Ovary (tissue), 9 donors: ENCODE data around the gene ATP5PB. TPM values are rescaled to one million over a fixed set of nuclear protein-coding genes. Genes with fewer than 3 reads are reported as not detected.

Source experiments
- DNase-seq, 5 donors: peaks; one replicate each; pipeline ENCODE4 v3.0.0-alpha.2; 2019 to 2020
- H3K27ac ChIP-seq, 2 donors: fragments of 200-600 bp; one replicate each; pipeline versions ENCODE4 v1.5.1 to v1.8.0; 2019 to 2022
- H3K27me3 ChIP-seq: fragments of 200-600 bp; one replicate; pipeline ENCODE4 v1.8.0; 2022
- H3K36me3 ChIP-seq: fragments of 200-600 bp; sonication (generic); one replicate; pipeline ENCODE4 v1.5.1; 2019
- H3K4me1 ChIP-seq: one replicate; pipeline ENCODE4 v1.8.1; 2013; ENCODE audit warnings: mild to moderate bottlenecking, moderate library complexity; ENCODE audit not compliant: insufficient read depth
- H3K4me3 ChIP-seq: fragments of 200-600 bp; sonication (generic); one replicate; pipeline ENCODE4 v1.5.1; 2017
- H3K9me3 ChIP-seq, 2 donors: fragments of 200-600 bp in 1 of 2; sonication (generic) in 1 of 2; one replicate each; pipeline versions ENCODE4 v1.5.1 to v1.8.1; 2013 to 2019; ENCODE audit warnings: mild to moderate bottlenecking in 1 of 2, moderate library complexity in 1 of 2
- EP300 ChIP-seq: sonication (generic); formaldehyde crosslinking; IDR thresholded peaks from one replicate; pipeline ENCODE4 v1.6.1; 2017; ENCODE audit warnings: antibody characterized with exemption
- POLR2A ChIP-seq: fragments of 450-650 bp; IDR thresholded peaks from one replicate; pipeline ENCODE4 v1.6.1; 2017; ENCODE audit warnings: antibody characterized with exemption, mild to moderate bottlenecking, moderate library complexity
- WGBS, 3 donors: extraction: QIAGEN DNeasy Blood & Tissue Kit in 1 of 3; methylation state at CpG; one replicate each; pipeline versions ENCODE4 v1.1.5 to v1.1.7; 2013 to 2017; 5-methylcytosine and 5-hydroxymethylcytosine counted together
- intact Hi-C, 4 donors: fragments of 100-400 bp; cut with DNase I; formaldehyde crosslinking; loops; one replicate each; pipeline versions ENCODE4 v1.11.0 to v1.15.1; 2022 to 2023
- polyA plus RNA-seq, 2 donors: library from polyadenylated mRNA; stranded (reverse); fragments of 200-250 nt in 1 of 2; fragments of 350-450 nt in 1 of 2; fragmentation: Illumina TruSeq in 1 of 2; extraction: RNeasy Lipid Tissue Mini Kit (QIAGEN cat#74804) in 1 of 2; gene quantifications; one replicate each; pipeline ENCODE4 v1.2.3, GENCODE V29; 2013 to 2014
- small RNA-seq: library from RNA; depleted of rRNA; stranded (forward); fragments of <200 nt; gene quantifications from one replicate; pipeline ENCODE3, GENCODE V24; 2016
- total RNA-seq, 7 donors: library from RNA; depleted of rRNA in 2 of 7; stranded (reverse); fragments of >200 nt in 2 of 7; fragmentation: NEBNext Ultra II Directional in 3 of 7; extraction: Animal tissue kit (Norgen Biotek cat#: 25700) in 3 of 7; gene quantifications; one replicate each; pipeline versions ENCODE4 v1.1.0 to v1.2.4, GENCODE V29; 2016 to 2023
- TF ChIP-seq, protein P1 (sequence below), 3 donors: fragments of 450-650 bp in 2 of 3; fragments of 200-600 bp in 1 of 3; IDR thresholded peaks; one replicate each; pipeline versions ENCODE4 v1.5.1 to v1.8.0; 2016 to 2022; ENCODE audit warnings: antibody characterized with exemption in 3 of 3, mild to moderate bottlenecking in 1 of 3
- donor health status: DM: no; HTN: no; CAD: no; lungs with moderate emphysema.
- donor health status: DM: no; HTN: no; CAD: no.
- donor health status: Bipolar disorder and iron deficiency.
- donor health status: DM: yes; HTN: yes; CAD: no.
- donor health status: DM: no; HTN: no; CAD: no.
- donor health status: DM: yes; HTN: yes; CAD: no.

Gene ATP5PB
- total and polyA plus RNA-seq, 9 donors: 125 to 277 (median 142) TPM

DNA sequence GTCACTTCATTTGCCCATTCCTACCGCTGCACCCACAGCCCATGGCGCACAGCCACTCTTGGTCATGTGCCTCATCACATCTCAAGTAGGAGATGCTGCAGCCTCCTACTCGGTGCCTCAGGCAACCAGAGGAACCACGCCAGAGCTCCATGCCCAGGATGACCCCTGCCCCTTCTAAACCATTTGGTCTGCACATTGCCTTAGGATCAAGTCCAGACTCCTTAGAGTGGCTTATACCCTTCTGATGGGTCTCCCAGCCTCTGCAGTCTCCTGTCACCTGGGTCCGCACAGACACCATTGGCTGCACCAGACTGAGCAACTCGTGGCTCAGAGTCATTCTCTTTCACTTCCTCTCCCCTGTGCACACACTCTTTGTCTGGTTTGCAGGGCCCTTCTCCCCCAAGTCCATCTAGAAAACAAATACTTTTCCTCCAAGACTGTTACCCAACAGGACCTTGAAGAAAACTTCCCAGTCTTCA, 56.4 kb downstream of the ATP5PB start:
- H3K4me1 ChIP-seq: peaks cover 8% of the 10 kb centered on the region
- TF ChIP-seq EP300 (no peak), POLR2A (no peak)
- TF ChIP-seq, protein P1, sequence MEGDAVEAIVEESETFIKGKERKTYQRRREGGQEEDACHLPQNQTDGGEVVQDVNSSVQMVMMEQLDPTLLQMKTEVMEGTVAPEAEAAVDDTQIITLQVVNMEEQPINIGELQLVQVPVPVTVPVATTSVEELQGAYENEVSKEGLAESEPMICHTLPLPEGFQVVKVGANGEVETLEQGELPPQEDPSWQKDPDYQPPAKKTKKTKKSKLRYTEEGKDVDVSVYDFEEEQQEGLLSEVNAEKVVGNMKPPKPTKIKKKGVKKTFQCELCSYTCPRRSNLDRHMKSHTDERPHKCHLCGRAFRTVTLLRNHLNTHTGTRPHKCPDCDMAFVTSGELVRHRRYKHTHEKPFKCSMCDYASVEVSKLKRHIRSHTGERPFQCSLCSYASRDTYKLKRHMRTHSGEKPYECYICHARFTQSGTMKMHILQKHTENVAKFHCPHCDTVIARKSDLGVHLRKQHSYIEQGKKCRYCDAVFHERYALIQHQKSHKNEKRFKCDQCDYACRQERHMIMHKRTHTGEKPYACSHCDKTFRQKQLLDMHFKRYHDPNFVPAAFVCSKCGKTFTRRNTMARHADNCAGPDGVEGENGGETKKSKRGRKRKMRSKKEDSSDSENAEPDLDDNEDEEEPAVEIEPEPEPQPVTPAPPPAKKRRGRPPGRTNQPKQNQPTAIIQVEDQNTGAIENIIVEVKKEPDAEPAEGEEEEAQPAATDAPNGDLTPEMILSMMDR (IDR thresholded peaks at IDR 0.05): no peak
- H3K4me3 ChIP-seq: no peak overlapping the region
- no peaks in the 10 kb centered on the region for H3K27me3 ChIP-seq
- H3K27ac ChIP-seq: no peak overlapping the region
- no peaks in the 10 kb centered on the region for H3K36me3 ChIP-seq
- intact Hi-C loops: loop anchor here (5.0 to 10.0 kb wide), 4 partner anchors 147 to 252 kb away; partner anchors contain the start of gene DDX20 (in 2 of the 4)
- no peaks in the 10 kb centered on the region for H3K9me3 ChIP-seq
- 86 to 90% (median 88%) methylated on average over 6 of the region's 6 CpGs for WGBS, 3 donors
- DNase-seq: no peak

DNA sequence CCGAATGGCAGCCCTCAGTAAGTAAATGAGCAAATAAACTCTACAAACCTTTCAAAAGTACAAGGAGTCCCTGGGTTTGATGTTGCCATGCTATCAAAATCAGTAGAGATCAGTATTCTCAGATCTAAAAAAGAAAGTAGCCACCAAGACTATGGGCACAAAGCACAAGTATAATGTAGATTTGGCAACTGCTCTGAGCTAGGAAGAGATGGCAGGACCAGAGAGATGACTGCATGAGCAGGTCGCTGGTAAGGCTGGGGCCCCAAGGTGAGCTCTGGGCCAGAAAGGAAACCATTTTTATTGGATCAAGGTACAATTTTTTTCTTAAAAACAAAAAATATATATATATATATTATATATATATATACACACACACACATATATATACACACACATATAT, 57.3 kb downstream of the ATP5PB start:
- DNase-seq: no peak
- H3K27me3 ChIP-seq: no peaks in the 10 kb centered on the region
- no peaks in the 10 kb centered on the region for H3K9me3 ChIP-seq
- no peaks in the 10 kb centered on the region for H3K36me3 ChIP-seq
- WGBS, 3 donors: 47 to 48% (median 48%) methylated on average over 2 of the region's 2 CpGs
- H3K4me3 ChIP-seq: no peak overlapping the region
- TF ChIP-seq, protein P1 (IDR thresholded peaks at IDR 0.05): no peak
- no peak for TF ChIP-seq EP300
- no peak for TF ChIP-seq POLR2A
- intact Hi-C loops: loop anchor here (5.0 to 10.0 kb wide), 4 partner anchors 146 to 251 kb away; partner anchors contain the start of gene DDX20 (in 2 of the 4)
- peaks cover 8% of the 10 kb centered on the region for H3K4me1 ChIP-seq
- no peak overlapping the region for H3K27ac ChIP-seq

DNA sequence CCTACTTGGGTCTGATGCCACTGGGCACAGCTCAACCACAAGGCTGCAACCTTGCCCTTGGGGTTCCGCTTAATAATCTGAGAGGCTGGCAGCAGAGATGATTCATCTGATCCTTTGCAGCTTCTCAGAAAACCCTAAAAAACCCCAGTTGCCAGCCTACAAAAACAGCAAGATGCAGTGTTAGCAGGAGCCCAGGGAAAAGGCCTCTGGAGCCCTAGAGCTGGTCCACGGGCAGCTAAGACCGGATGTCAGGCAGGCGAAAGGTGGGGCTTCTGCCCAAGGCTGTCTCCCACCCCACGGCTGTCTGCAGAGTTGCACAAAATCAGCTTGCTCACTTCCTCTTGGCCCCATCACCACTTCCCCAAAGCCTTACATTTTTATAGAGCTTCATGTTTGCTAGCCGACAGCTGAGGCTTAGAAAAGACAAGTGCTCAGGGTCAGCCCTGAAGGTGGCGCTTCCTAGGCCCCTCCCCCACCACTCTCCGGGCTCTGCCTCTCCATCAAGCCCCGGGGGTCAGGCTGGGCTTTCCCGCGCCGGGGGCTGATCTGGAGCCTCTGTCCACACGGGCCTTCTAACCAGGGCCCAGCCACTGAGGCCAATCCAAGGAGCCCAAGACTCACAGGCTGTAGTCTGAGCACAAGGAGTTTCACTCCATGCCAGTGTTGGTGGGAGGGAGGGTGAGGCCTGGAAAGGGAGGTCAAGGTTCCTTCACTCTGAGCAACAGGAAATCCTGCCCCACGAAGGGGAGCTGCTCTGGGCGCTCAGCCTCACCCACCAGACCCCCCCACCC, 58.3 kb downstream of the ATP5PB start:
- H3K4me3 ChIP-seq: peak overlapping the region; percentile 25
- WGBS, 3 donors: 6 to 7% (median 6%) methylated on average over 15 of the region's 15 CpGs
- DNase-seq: peak in 4 of 5 donors; percentile 70 to 81 (median 74)
- intact Hi-C loops: loop anchor here (5.0 to 10.0 kb wide), 4 partner anchors 145 to 250 kb away; partner anchors contain the start of gene DDX20 (in 2 of the 4)
- no peaks in the 10 kb centered on the region for H3K27me3 ChIP-seq
- peaks cover 8% of the 10 kb centered on the region for H3K4me1 ChIP-seq
- no peaks in the 10 kb centered on the region for H3K36me3 ChIP-seq
- H3K9me3 ChIP-seq: no peaks in the 10 kb centered on the region
- peak overlapping the region; percentile 93 to 96 for H3K27ac ChIP-seq
- TF ChIP-seq, protein P1 (IDR thresholded peaks at IDR 0.05): no peak
- TF ChIP-seq EP300 (no peak), POLR2A (no peak)

DNA sequence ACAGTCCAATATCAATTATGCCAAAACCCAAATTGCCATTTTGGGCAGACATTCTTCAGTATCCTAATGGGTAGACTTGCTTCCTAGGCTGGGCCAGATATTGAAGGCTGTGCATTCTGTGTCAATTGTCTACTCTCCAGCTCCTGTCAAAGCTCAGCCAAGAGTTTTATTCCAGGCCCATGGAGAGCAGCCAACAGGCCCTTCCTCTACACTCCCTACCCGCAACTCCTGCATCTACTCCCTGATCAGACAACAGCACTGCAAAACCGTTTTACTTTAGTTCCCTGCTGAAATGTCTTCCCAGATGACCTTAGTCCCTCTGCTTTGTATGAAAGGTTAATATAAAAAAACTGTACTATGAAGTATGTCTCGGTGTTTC, 60.7 kb downstream of the ATP5PB start:
- no peak overlapping the region for H3K4me3 ChIP-seq
- H3K27ac ChIP-seq: no peak overlapping the region
- DNase-seq: no peak
- no peaks in the 10 kb centered on the region for H3K36me3 ChIP-seq
- TF ChIP-seq EP300: no peak
- no peak for TF ChIP-seq POLR2A
- peaks cover 8% of the 10 kb centered on the region for H3K4me1 ChIP-seq
- no peaks in the 10 kb centered on the region for H3K9me3 ChIP-seq
- WGBS, 3 donors: 33 to 50% (median 50%) methylated on average over 3 of the region's 3 CpGs
- no peaks in the 10 kb centered on the region for H3K27me3 ChIP-seq
- intact Hi-C loops: loop anchor here (5.0 to 10.0 kb wide), 6 partner anchors 75 to 247 kb away; partner anchors contain the start of gene DDX20 (in 3 of the 4)

DNA sequence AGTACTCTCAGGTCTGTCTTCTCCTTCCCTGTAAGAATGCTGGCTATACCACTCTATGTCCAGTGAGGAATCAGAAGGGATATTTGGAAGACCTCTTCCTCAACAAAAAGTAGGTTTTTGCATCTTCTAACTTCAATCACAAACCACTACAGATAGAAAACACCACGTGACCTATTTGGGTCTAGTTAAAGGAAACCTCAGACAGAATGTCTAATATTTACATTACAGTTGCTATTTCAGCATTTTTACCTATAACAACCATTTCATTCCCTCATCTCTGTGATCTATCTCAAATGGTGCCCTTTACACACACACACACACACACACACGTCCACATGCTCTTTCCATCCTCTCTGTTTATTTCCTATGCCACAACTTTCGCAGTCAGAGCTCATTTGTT, 62.1 kb downstream of the ATP5PB start:
- no peak overlapping the region for H3K4me3 ChIP-seq
- H3K36me3 ChIP-seq: no peaks in the 10 kb centered on the region
- no peak for TF ChIP-seq EP300
- no peak for TF ChIP-seq POLR2A
- H3K4me1 ChIP-seq: peaks cover 20% of the 10 kb centered on the region
- WGBS, 3 donors: 77 to 81% (median 81%) methylated on average over 3 of the region's 3 CpGs
- H3K27me3 ChIP-seq: no peaks in the 10 kb centered on the region
- DNase-seq: no peak
- intact Hi-C loops: loop anchor here in 3 of 4 donors (5.0 to 10.0 kb wide), 3 partner anchors 73 to 246 kb away; partner anchors contain the start of gene DDX20 (in 1 of the 3)
- H3K9me3 ChIP-seq: no peaks in the 10 kb centered on the region
- H3K27ac ChIP-seq: no peak overlapping the region

Small RNA genes within 50 kb of the gene (small RNA-seq; reads per million reads assigned to genes)
- gene RF00019 (not detected), gene RNU6-792P (not detected)

Other genes with a start within 250 kb of the ATP5PB start
- 10 to 100 TPM in 3 of 7 donors, 1 to 10 TPM in 4; 6.2 to 19.0 (median 9.5) TPM for gene DENND2D, start 248.8 kb upstream of the ATP5PB start, total RNA-seq
- gene DENND2D, start 248.8 kb upstream of the ATP5PB start, polyA plus RNA-seq: 10 to 100 TPM in 1 of 2 donors, 1 to 10 TPM in 1; 2.5 to 18.3 TPM
- gene CHI3L2, start 221.8 kb upstream of the ATP5PB start, total RNA-seq: 10 to 100 TPM in 1 of 7 donors, 1 to 10 TPM in 5, not detected in 1; 1.1 to 17.0 (median 1.8) TPM
- gene CHI3L2, start 221.8 kb upstream of the ATP5PB start, polyA plus RNA-seq: 1 to 10 TPM in 1 of 2 donors, under 1 TPM in 1; 0.91 to 1.4 TPM
- gene CHIA, start 158.6 kb upstream of the ATP5PB start, total RNA-seq: not detected
- under 1 TPM in 1 of 2 donors, not detected in 1; 0.18 TPM for gene CHIA, start 158.6 kb upstream of the ATP5PB start, polyA plus RNA-seq
- gene OVGP1, start 21.7 kb upstream of the ATP5PB start, total RNA-seq: 100 to 1,000 TPM in 2 of 7 donors, 10 to 100 TPM in 3, 1 to 10 TPM in 2; 1.8 to 518 (median 43.5) TPM
- gene OVGP1, start 21.7 kb upstream of the ATP5PB start, polyA plus RNA-seq: 1 to 10 TPM; 2.3 to 3.1 TPM
- gene WDR77, start 208 bp upstream of the ATP5PB start, total RNA-seq: 10 to 100 TPM; 14.5 to 68.4 (median 21.7) TPM
- 10 to 100 TPM; 12.7 to 23.8 TPM for gene WDR77, start 208 bp upstream of the ATP5PB start, polyA plus RNA-seq
- 10 to 100 TPM in 4 of 7 donors, 1 to 10 TPM in 3; 5.4 to 20.0 (median 11.0) TPM for gene C1orf162, start 24.5 kb downstream of the ATP5PB start, total RNA-seq
- 10 to 100 TPM in 1 of 2 donors, 1 to 10 TPM in 1; 8.6 to 41.8 TPM for gene C1orf162, start 24.5 kb downstream of the ATP5PB start, polyA plus RNA-seq
- 1 to 10 TPM; 1.4 to 7.2 (median 3.8) TPM for gene ADORA3, start 54.2 kb downstream of the ATP5PB start, total RNA-seq
- gene ADORA3, start 54.2 kb downstream of the ATP5PB start, polyA plus RNA-seq: 10 to 100 TPM in 1 of 2 donors, 1 to 10 TPM in 1; 2.4 to 11.1 TPM
- 1 to 10 TPM in 4 of 7 donors, under 1 TPM in 1, not detected in 2; 0.78 to 3.2 (median 2.6) TPM for gene TMIGD3, start 54.2 kb downstream of the ATP5PB start, total RNA-seq
- gene TMIGD3, start 54.2 kb downstream of the ATP5PB start, polyA plus RNA-seq: 1 to 10 TPM in 1 of 2 donors, under 1 TPM in 1; 0.87 to 2.6 TPM
- gene RAP1A, start 170.3 kb downstream of the ATP5PB start, total RNA-seq: 10 to 100 TPM; 22.2 to 67.6 (median 59.1) TPM
- gene RAP1A, start 170.3 kb downstream of the ATP5PB start, polyA plus RNA-seq: 100 to 1,000 TPM in 1 of 2 donors, 10 to 100 TPM in 1; 46.4 to 118 TPM